Thyroid gland (tissue), 4 donors: Measurements from ENCODE around the gene CYP27A1. TPM values are rescaled to one million over a fixed set of nuclear protein-coding genes. Genes with fewer than 3 reads are reported as not detected.

ENCODE experiments used
- DNase-seq, 2 donors: peaks; one replicate each; pipeline ENCODE4 v3.0.0-alpha.2; 2019
- H3K27ac ChIP-seq, 3 donors: fragments of 200-600 bp; sonication (generic); 1 replicate in 2 of 3; 2 replicates in 1 of 3; pipeline ENCODE4 v1.5.1; 2016 to 2019; ENCODE audit warnings: mild to moderate bottlenecking in 1 of 3, moderate library complexity in 1 of 3
- H3K27me3 ChIP-seq: fragments of 200-600 bp; sonication (generic); one replicate; pipeline ENCODE4 v1.5.1; 2019
- H3K36me3 ChIP-seq, 2 donors: fragments of 200-600 bp; sonication (generic); one replicate each; pipeline ENCODE4 v1.5.1; 2016 to 2019
- H3K4me1 ChIP-seq, 2 donors: fragments of 200-600 bp; sonication (generic); one replicate each; pipeline ENCODE4 v1.5.1; 2017 to 2019
- H3K4me3 ChIP-seq, 3 donors: fragments of 200-600 bp; sonication (generic); replicated peaks in 1 of 3; 1 replicate in 2 of 3; 2 replicates in 1 of 3; pipeline ENCODE4 v1.5.1; 2016; ENCODE audit warnings: mild to moderate bottlenecking in 1 of 3
- H3K9me3 ChIP-seq: fragments of 200-600 bp; sonication (generic); one replicate; pipeline ENCODE4 v1.5.1; 2017
- POLR2A ChIP-seq, 2 donors: fragments of 450-650 bp; IDR thresholded peaks; one replicate each; pipeline ENCODE4 v1.6.1; 2017; ENCODE audit warnings: antibody characterized with exemption in 2 of 2, mild to moderate bottlenecking in 2 of 2, moderate library complexity in 1 of 2
- WGBS, 2 donors: methylation state at CpG; one replicate each; pipeline ENCODE4 v1.1.5; 2017; 5-methylcytosine and 5-hydroxymethylcytosine counted together
- intact Hi-C: fragments of 100-400 bp; cut with DNase I; formaldehyde crosslinking; loops from one replicate; pipeline ENCODE4 v1.15.1; 2023
- total RNA-seq, 4 donors: library from RNA; depleted of rRNA; stranded (reverse); fragments of >200 nt; gene quantifications; one replicate each; pipeline ENCODE4 v1.2.3, GENCODE V29; 2016
- TF ChIP-seq, protein P1 (sequence below), 6 experiments: fragments of 200-600 bp in 3 of 6; fragments of 450-650 bp in 3 of 6; sonication (generic) in 3 of 6; IDR thresholded peaks; one replicate each; pipeline ENCODE4 v1.5.1; 2016 to 2019; ENCODE audit warnings: antibody characterized with exemption in 6 of 6, mild to moderate bottlenecking in 2 of 6, inconsistent platforms in 1 of 6, moderate library complexity in 1 of 6

Gene CYP27A1
- total RNA-seq, 4 donors from 2014 or later: 9.0 to 26.8 (median 17.0) TPM

- TF ChIP-seq, protein P1, sequence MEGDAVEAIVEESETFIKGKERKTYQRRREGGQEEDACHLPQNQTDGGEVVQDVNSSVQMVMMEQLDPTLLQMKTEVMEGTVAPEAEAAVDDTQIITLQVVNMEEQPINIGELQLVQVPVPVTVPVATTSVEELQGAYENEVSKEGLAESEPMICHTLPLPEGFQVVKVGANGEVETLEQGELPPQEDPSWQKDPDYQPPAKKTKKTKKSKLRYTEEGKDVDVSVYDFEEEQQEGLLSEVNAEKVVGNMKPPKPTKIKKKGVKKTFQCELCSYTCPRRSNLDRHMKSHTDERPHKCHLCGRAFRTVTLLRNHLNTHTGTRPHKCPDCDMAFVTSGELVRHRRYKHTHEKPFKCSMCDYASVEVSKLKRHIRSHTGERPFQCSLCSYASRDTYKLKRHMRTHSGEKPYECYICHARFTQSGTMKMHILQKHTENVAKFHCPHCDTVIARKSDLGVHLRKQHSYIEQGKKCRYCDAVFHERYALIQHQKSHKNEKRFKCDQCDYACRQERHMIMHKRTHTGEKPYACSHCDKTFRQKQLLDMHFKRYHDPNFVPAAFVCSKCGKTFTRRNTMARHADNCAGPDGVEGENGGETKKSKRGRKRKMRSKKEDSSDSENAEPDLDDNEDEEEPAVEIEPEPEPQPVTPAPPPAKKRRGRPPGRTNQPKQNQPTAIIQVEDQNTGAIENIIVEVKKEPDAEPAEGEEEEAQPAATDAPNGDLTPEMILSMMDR (IDR thresholded peaks at IDR 0.05): no peak
- no peak for TF ChIP-seq POLR2A (IDR thresholded peaks at IDR 0.05)
- DNase-seq: no peak
- Histone ChIP-seq H3K9me3 (no peaks in the 10 kb centered on the region), H3K4me1 (no peaks in the 10 kb centered on the region), H3K36me3 (no peaks in the 10 kb centered on the region), H3K4me3 (no peak overlapping the region), H3K27me3 (no peaks in the 10 kb centered on the region), H3K27ac (no peak overlapping the region)
- intact Hi-C loops: no loop called here
- 98 to 99% methylated on average over 2 of the region's 2 CpGs for WGBS, 2 donors
Observed at GRCh38 chr2:218773881-218774280, 8.1 kb upstream of the CYP27A1 start.

- no peak for TF ChIP-seq POLR2A (IDR thresholded peaks at IDR 0.05)
- TF ChIP-seq, protein P1 (IDR thresholded peaks at IDR 0.05): no peak
- no peak for DNase-seq
- Histone ChIP-seq H3K27me3 (no peaks in the 10 kb centered on the region), H3K4me1 (no peaks in the 10 kb centered on the region), H3K27ac (no peak overlapping the region), H3K4me3 (no peak overlapping the region), H3K9me3 (no peaks in the 10 kb centered on the region), H3K36me3 (no peaks in the 10 kb centered on the region)
- 93 to 100% methylated on average over 1 of the region's 1 CpG for WGBS, 2 donors
- intact Hi-C loops: no loop called here
Observed at GRCh38 chr2:218776488-218776887, 5.5 kb upstream of the CYP27A1 start.

DNA sequence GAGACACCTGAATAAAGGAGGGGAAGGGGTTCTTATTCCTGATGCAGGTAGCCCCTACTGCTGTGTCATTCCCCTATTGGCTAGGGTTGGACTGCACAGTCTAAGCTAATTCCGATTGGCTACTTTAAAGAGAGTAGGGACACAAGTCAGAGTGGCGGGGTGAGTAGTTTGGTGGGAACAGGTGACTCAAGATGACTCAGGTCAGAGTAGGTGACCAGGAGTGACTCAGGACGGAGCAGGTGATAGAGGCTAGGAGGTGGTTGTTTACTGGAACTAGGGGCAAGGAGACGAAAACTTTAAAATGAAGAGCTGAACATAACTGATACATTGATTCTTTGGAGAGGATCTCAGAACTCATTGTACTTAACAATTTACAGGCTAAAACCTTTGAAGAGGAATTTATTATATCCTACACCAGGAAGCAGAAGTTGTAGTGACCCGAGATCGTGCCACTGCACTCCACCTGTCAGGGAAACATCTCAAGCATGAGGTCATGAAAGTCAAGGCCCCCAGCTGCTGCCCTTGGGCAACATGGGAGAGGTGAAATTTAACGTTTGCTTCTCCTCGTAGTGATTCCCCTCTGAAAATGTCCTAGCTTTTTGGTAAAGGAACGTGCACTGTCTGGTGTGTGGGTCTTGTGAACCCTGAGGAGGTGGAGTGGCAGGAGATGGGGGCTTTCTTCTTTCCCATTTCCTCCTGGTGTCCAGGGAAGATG, 4.5 kb upstream of the CYP27A1 start:
- TF ChIP-seq, protein P1 (IDR thresholded peaks at IDR 0.05): no peak
- no peak for TF ChIP-seq POLR2A (IDR thresholded peaks at IDR 0.05)
- Histone ChIP-seq H3K27ac (no peak overlapping the region), H3K9me3 (no peaks in the 10 kb centered on the region), H3K4me1 (peaks cover 0 to 5% of the 10 kb centered on the region in 2 donors), H3K27me3 (peaks cover 6% of the 10 kb centered on the region), H3K36me3 (no peaks in the 10 kb centered on the region), H3K4me3 (no peak overlapping the region)
- intact Hi-C loops: no loop called here
- no peak for DNase-seq
- WGBS, 2 donors: 96 to 98% methylated on average over 9 of the region's 9 CpGs

DNA sequence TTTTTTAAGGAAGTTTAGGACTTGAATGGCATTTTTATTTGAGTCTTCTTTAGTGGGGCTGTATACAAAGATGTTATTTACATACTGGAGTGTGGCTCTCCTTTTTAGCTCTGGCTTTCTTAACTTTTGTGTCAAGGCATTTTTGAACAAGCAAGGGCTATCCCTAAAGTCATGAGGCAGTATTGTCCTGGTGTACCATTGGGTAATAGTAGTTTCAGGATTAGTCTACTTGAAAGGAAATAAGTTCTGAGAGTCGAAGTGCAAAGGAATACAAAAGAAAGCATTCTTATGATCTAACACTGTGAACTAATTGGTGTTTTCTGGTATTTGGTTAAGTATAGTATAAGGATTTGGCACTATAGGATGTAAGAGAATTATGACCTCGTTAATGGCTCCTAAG, 1.9 kb upstream of the CYP27A1 start:
- 95 to 98% methylated on average over 2 of the region's 2 CpGs for WGBS, 2 donors

More for the DNA sequence above, 1.9 kb upstream of the CYP27A1 start:
- Histone ChIP-seq H3K27me3 (peaks cover 6% of the 10 kb centered on the region), H3K27ac (no peak overlapping the region), H3K36me3 (no peaks in the 10 kb centered on the region), H3K4me1 (peaks cover 0 to 7% of the 10 kb centered on the region in 2 donors), H3K4me3 (no peak overlapping the region), H3K9me3 (no peaks in the 10 kb centered on the region)
- DNase-seq: no peak
- TF ChIP-seq, protein P1 (IDR thresholded peaks at IDR 0.05): no peak
- TF ChIP-seq POLR2A (IDR thresholded peaks at IDR 0.05): no peak
- intact Hi-C loops: no loop called here
